Activated effector memory CD4-positive, alpha-beta T cell treated with anti-CD3 and anti-CD28 coated beads, Interleukin-2, amount 50 U/mL, for 16 hours (primary cell): ENCODE data around the gene ANKRD11.
A peak's percentile ranks its signal among the peaks of the same experiment; 100 is the strongest.

Experiments
- DNase-seq: peaks from one replicate; pipeline ENCODE4 v3.0.0-alpha.2; 2020

Gene ANKRD11

DNA sequence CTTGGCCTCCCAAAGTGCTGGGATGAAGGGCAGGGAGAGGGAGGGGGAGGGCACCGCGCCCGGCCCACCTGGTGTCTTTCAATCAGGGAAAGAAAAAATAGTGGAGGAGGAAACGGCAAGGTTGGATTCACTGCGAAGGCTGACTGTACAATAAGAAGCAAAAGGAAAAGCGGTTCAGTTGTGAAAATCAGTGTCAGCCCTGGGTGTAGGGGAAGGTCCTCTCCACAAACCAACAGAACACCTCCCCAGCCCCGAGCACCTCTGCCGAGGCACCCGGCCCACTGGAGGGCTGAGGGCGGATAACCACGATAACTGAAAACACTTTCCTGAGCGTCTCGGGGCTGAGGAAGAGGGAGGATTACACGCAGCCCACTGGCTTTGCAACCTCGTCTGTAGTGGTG, 16.4 kb upstream of the ANKRD11 start:
- peak; percentile 71 for DNase-seq

DNA sequence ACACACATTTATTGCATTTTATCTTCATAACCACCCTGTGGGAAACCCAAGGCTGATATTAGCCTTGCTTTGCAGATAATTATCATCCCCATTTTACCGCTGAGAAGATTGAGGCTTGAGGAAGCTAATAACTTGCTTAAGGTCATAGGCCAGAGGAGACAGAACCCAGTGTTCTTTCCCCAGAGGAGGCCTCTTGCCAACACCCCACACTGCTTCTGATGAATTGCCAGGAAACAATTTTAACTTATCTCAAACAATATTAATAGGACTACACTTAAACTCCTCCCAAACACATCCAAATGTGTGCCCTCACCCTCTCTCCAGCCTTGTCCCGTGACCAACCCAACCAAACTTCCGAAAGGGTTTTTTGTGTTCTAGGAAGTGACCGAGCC, 15.7 kb upstream of the ANKRD11 start:
- no peak for DNase-seq

DNA sequence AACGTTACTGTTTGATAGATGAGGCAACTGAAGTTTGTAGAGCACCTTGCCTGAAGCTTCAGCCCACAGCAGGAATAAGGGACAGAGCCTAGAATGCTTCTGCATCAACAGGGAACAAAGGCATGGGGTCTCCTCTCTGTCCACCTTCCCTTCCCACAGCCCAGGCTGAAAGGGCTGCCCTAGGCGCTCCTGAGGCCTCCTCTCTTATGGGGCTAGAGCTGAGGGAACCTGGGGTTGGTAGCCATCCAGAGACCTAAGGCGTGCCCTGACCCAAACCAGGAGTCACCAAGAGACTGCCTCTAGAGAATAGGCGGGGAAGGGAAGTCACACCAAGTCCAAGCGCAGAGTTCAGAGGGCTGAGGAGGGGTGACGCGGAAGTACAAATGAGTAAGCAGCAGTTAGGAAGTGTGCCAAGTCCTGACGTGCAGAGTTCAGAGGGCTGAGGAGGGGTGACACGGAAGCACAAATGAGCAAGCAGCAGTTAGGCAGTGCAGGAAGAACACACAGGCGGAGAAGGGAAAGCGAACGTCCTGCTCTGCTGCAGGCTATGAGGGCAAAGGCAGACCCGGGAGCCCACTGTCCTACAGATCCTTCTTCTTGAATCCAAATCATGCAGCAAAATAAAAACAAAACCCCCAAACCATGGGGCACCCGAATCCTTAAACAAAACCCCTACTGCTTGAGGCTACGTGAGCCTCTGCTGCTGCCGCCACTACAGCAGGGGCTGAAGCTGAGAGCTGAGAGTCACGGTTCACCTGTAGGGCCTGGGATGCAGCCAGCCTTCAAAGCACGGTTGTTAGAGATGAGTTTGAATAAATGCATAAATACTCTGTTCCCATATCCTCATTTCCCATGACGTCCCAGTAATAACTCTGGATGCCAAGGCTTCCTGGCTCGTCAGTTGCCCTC, 15.1 kb upstream of the ANKRD11 start:
- DNase-seq, result peak; percentile 95

DNA sequence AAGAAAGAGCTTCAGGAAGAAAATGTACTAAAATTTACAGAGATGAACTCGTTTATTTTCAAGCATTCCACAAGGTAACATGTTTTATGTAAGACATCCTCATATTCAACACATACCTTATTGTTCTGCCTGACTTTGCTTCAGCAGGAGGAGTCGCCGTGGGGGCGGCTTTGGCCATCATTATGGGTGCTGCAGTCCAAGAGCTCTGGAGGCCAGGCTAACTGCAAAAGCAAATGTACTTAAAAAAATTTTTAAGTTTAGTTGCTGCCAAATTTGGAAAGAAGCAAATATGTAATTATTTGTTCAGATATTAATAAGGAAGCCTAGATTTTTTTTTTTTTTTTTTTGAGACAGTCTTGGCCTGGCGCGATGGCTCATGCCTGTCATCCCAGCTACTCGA, 13.7 kb upstream of the ANKRD11 start:
- no peak for DNase-seq

DNA sequence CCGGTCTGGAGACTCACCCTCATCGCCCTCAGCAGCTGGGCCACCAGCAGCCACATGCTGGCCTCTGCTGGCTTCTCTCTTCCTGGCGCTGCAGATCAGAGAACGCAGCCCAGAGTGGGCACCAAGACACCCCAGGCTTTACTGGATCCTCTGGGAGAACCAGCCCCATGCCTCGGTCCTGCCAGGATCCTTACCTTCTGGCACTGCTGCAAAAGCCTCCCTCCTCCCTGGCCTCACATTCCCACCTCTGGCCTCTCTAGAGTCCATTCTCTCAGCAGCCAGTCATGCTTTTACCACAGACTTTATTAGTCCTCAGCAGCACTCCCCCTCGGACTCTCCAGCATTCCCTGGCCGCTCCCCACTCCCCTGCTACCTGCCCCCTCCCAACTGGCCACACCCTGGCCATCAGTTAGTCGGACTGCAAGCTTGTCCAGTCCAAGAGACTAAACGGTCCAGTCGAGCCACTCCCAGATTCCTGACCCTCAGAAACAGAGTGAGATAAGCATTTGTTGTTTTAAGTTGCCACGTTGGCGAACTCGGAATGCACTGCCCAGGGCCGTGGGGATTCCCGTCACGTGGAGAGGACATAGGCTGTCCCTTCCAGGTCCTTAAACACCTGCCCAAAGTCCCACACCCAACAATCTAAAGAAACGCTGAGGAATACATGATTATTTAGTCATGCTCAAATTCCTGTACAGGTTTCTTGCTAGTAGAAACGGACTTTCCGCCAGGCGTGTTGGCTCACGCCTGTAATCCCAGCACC, 11.9 kb upstream of the ANKRD11 start:
- no peak for DNase-seq

DNA sequence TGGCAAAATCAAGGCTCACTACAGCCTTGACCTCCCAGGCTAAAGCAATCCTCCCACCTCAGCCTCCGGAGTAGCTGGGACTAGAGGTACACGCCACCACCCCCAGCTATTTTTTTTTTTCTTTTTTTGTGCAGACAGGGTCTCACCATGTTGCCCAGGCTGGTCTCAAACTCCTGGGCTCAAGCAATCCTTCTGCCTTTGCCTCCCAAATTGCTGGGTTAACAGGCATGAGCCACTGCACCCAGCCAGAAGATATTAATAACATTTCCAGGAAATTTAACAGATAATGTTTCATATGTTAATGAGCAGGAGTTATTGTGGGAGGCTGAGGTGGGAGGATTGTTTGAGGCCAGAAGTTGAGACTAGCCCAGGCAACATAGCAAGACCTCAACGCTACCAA, 9.4 kb upstream of the ANKRD11 start:
- no peak for DNase-seq

DNA sequence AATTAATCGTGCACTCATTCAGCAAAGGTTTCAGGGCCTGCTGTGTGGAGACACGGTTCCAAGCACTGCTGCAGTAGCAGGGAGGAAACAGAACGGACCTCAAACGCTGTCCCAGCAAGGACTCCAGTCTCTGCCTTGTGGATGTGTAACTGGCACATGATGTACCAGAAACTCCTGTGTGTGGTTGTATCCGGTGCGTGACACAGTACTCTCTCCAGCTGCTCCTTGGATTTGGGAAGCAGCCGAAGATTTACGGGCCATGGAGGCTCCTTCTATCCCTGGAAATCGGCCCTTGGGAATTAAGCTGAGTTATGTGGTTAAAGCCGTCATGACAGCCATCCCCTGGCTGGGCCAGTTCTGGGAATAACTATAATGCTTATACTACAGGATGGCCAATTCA, 8.5 kb upstream of the ANKRD11 start:
- no peak for DNase-seq

DNA sequence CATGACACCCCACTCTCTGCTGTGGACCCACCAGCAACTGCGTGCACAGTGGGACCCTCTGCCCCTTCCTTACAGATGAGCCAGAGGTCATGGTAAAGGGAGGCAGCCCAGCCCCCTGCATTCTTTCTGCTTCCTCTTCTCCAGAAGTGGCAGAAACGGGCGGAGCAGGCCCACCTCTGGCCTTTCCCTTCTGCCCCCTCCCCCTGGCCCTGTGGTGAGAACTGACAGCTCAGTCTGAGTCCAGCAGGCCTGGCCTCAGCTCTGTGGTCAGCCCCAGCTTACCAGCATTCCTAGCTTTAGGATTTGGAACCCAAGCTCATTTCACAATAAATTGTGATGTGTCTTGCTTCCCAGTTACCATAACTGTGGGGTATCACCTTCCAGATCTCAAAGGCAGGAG, 4.8 kb upstream of the ANKRD11 start:
- DNase-seq, result no peak

DNA sequence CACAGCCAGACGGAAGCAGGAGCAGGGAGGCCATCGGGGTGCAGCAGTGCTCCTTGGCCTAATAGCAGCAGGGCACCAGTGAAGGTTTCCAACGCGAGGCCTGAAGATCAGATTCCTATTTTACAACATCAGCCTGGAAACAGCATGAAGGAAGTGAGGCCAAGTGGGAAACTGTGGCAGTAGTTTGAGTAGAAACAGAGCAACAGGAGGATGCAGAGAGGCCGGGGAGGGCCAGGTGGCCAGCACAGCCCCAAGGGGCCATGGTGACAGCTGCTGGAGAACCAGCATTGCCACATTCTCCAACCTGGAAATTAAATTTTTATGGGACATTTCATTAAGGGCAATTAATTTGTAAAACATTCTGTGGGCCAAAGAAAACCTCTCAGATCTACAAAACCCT, 3.4 kb upstream of the ANKRD11 start:
- no peak for DNase-seq

DNA sequence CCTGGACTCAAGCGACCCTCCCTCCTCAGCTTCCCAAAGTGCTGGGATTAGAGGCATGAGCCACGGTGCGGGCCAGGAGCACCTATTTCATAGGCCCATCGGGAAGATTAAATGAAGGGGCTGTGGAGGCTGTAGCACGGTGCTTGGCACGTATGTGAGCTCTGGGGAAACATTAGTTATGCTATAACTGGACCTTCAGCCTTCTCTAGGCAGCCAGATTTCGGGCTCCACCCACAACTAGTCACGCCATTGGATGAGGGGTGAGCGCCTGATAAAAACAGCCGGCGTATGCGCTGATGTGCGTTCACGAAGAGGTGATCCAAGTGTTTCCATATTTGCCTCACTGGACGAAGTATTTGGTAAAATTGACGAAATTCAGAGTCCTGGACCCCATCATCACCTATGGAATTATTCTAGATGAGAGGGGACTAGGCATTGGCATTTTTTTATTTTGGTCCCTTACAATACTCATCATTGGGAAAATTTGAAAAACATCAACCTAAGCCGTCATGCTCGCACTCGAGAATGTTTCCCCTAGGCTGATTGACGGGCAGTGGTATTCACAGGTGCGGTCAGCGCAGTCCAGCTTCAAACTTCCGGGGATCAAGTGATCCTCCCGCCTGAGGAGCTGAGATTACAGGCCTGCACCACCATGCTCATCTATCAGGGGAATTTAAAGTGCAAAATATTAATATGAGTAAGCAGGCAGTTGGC, 1.8 kb upstream of the ANKRD11 start:
- DNase-seq, result no peak

DNA sequence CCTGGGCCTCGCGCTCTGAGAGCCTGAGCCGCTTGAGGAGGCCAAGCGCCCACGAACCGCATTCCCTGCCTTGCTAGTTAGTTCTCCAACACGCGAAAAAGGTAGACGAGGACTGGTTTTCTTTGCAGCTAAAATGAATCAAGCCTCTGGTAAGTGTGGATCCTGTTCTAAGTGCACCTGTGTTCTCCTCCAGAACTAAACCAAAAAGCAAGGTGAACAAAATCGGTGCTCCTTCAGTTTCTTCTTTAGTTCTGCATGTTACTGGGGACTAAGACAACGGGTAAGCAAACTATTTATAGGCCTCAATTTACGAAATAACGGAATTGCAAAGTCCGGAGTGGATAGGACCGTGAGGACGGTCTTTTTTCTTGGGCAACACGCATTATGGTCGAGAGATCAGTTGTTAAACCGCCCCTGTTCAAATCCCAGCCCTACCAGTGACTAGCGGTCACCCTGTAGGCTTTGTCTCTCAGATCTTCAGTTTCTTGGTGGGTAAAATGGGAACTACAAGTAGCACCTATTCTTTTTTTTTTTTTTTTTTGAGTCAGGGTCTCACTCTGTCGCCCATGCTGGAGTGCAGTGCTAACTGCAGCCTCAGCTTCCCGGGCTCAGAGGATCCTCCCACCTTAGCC, 993 bp upstream of the ANKRD11 start:
- DNase-seq, result no peak

DNA sequence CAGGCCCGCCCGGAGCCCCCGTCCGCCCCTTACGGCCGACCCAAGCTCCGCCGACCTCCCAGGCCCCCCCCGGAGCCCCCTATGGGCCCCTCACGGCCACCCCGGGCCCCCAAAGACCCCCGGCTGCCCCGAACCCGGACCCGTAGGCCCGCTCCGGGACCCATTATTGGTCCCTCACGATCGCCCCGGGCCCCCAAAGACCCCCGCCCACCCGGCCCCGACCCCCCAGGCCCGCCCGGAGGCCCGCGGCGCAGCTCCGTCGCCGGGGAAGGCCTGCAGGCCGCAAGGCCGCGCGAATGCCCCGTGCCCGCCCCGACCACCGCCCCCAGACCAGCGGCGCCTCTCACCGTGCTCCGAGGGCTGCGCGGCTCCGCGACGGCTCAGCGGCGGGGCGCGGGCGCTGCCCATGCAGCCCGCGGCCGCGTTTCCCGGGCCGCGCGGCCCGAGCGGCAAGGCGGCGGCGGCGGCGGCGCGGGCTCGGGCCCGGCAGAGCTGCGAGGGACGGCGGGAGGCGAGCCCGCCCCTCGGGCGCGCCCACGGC, 393 bp downstream of the ANKRD11 start:
- no peak for DNase-seq

DNA sequence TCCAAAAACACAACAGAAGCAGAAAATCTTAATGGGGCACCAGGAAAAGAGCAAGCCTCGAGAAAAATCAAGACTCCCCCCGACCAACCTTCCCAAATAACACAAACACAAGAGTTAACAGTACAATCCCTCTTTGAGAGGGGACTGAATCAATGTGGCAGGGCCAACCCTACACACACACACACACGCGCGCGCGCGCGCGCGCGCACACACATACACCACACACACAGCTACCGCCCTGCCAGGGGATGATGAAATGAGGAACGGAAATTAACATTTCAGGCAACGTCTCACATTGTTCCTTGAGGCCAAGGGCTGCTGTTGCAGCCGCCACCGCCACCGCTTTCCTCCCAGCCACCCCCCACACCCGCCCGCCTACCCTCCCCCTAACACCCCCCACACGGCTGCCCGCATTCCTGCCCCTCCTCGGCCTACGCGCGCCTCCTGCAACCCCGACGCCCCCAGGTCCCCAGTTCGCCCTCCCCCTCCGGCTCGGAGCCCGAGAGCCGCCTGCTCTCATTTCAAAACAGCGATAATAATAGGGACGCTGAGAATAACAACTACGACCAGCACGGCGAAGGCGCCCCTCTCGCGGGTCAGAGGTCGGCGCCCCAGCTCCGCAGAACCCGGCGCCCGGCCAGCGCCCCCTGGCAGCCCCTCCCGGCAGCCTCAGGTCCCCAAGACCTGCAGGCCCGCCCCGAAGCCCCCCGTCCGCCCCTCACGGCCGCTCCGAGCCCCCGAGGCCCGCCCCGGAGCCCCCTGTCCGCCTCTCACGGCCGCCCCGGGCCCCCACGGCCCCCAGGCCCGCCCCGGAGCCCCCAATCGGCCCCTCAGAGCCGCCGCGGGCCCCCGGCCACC, 1.1 kb downstream of the ANKRD11 start:
- peak; percentile 91 for DNase-seq

DNA sequence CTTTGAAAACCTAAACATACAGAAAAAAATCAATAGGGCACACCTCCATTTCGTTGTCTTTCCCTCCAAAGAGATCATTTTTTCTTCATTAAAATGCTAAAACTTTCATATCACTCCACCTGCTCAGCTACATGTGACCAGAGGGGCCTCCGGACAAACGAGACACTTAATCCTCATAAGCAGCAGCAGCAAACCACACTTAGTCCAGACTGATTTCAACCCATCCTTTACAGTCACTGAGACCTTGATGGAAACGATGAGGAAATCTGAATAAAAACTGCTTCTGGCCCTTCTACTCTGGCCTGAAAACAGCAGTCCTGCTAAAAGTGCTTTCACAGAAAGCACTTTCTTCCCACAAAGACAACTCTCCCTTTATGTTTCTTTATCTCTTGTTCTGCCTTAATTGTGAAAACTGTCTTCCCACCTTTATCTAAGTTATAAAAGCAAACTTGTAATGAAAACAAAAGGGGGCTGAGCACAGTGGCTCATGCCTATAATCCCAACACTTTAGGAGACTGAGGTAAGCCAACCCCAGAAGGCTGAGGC, 4.6 kb downstream of the ANKRD11 start:
- DNase-seq, result no peak

DNA sequence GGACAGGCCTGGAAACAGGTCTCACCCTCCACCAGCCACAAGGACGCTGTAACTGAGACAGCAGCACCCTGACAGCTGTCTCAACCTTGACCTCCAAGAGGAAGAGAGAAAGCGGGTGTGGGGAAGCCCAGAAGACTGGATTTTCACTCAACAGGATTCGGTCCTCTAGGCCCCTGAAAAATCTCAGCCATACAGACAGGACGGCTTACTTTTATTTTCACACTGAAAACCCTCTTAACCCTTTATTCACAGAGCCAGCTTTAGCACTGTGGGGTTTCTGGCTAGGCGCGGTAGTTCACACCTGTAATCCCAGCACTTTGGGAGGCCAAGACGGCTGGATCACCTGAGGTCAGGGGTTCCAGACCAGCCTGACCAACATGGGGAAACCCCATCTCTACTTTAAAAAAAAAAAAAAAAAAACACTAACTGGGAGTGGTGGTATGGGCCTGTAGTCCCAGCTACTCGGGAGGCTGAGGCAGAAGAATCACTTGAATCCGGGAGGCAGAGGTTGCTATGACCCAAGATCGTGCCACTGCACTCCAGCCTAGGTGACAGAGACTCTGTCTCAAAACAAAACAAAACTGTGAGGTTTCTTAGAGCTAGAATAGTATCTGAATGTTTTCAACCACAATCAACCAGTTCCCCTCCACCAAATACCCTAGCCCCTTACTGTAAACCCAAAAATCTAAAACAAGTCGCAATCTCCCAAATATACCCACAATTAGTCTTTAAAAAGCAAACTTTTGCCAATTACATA, 5.3 kb downstream of the ANKRD11 start:
- no peak for DNase-seq

DNA sequence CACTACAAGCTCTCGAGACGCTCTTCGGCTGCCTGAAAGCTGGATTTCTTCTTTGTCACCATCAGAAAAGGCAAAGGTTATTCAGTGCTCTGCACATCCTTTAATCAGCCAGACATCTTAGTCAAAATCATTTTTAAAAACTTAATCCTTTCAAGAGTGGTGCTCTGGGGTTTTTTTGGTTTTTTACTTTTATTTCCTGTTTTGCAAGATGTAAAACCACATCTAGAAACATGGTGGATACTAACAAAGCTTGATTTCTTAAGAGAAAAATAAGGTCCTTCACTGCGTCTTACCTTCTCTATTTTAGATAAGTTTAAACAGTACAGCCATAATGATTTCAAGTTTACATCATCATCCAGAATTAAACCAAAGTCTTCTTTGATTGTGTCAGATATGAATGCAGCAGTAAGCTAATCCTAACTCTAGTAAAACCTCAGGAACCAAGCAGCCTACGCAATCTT, 6.3 kb downstream of the ANKRD11 start:
- no peak for DNase-seq

DNA sequence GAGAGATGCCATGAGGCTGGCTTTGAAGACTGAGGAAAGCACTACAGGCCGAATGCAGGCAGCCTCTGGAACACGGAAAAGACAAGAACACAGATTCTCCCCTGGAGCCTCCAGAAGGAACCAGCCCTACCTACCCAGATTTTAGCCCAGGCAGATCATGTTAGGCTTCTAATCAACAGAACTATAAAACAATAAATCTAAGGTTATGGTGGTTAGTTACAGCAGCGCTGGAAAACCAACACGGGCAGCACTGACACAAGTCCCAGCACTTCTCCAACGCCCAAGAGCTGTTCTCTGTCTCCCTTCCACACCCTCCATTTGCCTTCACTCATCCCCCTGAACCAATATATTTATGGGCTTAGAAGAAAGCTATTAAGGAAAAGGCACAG, 7.5 kb downstream of the ANKRD11 start:
- DNase-seq, result no peak

DNA sequence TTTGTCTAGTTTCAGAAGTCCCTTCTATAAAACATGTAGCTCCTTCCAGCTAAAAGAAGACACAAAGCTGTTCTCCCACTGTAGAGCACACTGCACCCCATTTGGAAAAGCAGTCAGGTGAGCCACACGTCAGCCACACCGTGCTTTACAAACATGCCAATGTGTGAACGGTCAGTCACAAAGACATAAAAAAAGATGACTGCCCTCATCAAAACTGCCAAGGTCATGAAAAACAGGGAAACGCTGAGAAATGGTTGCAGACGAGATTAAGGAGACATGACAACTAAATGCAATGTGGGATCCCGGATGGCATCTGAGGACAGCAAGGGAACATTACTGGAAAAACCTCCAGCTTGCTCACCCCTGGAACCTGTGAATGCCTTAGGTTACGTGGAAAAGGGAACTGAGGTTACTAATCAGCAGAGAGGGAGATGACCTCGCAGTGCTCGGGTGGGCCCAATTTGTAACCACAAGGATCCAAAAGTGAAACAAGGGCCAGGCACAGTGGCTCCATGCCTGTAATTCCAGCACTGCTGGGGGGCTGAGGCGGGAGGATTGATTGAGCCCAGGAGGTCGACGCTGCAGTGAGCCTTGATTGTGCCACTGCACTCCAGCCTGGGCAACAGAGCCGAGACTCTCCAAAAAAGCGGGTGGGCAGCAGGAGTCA, 8.1 kb downstream of the ANKRD11 start:
- DNase-seq, result no peak

DNA sequence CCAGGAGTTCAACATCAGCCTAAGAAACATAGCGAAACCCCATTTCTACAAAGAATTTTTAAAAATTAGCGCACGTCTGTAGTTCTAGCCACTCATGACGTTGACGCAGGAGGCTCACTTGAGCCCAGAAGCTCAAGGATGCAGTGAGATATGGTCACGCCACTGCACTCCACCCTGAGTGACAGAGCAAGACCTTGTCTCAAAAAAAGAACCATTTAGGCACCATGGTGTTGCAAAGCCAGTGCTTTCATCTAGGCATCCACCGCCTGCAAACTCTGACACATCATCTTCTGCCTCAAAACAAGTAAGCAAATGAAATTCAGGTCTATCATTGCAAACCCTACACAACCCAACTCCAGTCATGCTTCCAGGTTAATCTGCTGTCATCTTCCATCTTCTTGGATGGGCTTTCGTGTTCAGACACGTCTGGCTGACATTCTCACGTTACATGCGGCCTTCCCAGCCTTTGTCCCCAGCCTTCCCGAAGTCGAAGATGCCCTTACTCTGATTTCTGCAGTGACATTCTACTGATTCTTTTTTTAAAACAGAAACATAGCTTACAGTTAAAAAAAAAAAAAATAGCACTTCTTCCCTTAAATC, 8.9 kb downstream of the ANKRD11 start:
- no peak for DNase-seq
